HL-60/S4 treated with retinoic acid at 250 ng/mL for 4 days and 3 days (cell line): Measurements from ENCODE around the gene OTOP2.
"Not testable (repeated sequence)": the region's sequence is repeated elsewhere in the genome, so short reads cannot be mapped to it uniquely, and the experiment has no call there.

Experiments used
- in situ Hi-C: fragments of 300-500 bp; cut with MboI; formaldehyde crosslinking; loops from 2 replicates; pipeline ENCODE4 v1.7.0; 2022; ENCODE audit warnings: low sequenced_read_pairs

The OTOP2 gene

GRCh38 chr17:74901353-74902135 lies 22.5 kb upstream of the OTOP2 start:
- in situ Hi-C loops, result no loop called here

DNA sequence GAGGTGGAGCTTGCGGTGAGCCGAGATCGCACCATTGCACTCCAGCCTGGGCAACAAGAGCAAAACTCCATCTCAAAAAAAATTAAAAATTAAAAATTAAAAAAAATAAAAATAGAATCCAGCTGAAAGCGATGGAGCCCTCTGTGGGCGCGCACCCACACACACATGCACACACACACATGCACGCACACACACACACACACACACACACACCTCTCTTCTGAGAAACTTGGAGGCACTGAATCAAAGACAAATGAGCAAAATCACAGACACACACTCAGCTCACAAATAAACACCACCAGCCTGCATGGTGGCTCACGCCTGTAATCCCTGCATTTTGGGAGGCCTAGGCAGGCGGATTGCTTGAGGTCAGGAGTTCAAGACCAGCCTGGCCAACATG lies 21.0 kb upstream of the OTOP2 start:
- in situ Hi-C loops, result no loop called here

DNA sequence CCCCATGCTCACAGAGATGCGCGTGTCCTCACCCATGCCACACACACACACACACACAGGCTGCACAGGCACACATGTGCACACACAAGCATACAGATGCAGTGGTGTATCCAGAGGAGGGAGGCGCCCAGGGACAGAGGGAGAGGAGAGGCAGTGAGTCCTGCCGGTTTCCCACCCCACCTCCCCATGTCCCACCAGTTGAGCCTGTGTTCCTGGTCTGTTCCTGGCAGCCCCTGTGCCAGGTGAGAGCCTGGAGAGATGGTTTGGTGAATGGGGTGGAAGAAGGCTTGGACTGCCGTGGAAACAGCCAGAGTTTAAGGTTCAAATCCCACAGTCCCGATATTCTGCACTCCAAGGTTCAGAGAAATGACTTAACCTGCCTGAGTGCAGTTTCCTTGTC lies 20.4 kb upstream of the OTOP2 start:
- in situ Hi-C loops, result no loop called here

DNA sequence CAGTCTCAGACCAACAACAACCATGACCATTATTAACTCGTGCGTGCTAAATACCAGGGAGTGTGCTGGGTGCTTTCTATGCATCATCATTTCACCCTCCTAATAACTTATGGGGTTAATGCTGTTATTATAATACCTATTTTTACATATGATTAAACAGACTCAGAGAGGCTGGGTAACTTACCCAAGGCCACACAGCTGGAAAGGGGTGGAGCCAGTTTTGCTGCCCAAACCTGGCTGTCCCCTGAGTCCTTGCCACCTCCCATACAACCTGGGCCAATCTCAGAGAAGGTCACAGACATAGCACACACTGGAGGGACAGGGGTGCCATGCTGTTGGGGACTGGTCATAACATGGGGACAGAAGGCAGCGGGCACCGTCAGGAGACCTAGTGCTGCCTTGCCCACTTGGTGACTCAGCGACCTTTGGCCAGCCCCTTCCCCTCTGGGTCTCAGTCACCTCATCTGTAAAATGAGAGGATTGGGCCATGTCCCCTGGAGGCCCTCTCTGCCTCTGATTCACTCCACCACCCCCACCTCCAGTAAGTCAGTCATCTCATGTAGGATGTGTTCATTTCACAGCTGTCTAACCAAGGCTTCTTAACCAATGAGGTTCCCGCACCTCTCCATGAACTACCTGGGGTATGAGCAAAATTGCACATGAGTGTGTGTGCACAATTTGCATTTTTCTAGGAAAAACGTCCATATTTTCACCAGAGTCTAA lies 19.2 kb upstream of the OTOP2 start:
- in situ Hi-C loops, result no loop called here

DNA sequence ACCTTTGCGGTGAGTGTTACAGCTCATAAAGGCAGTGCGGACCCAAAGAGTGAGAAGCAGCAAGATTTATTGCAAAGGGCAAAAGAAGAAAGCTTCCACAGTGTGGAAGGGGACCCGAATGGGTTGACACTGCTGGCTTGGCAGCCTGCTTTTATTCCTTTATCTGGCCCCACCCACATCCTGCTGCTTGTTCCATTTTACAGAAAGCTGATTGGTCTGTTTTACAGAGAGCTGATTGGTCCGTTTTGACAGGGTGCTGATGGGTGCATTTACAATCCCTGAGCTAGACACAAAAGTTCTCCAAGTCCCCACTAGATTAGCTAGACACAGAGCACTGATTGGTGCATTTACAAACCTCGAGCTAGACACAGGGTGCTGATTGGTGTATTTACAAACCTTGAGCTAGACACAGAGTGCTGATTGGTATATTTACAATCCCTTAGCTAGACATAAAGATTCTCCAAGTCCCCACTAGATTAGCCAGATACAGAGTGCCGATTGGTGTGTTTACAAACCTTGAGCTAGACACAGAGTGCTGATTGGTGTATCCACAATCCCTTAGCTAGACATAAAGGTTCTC lies 17.8 kb upstream of the OTOP2 start:
- in situ Hi-C loops, result not testable (repeated sequence)

GRCh38 chr17:74907012-74907411 lies 17.1 kb upstream of the OTOP2 start:
- in situ Hi-C loops, result no loop called here

GRCh38 chr17:74909097-74909496 lies 15.0 kb upstream of the OTOP2 start:
- in situ Hi-C loops, result not testable (repeated sequence)

DNA sequence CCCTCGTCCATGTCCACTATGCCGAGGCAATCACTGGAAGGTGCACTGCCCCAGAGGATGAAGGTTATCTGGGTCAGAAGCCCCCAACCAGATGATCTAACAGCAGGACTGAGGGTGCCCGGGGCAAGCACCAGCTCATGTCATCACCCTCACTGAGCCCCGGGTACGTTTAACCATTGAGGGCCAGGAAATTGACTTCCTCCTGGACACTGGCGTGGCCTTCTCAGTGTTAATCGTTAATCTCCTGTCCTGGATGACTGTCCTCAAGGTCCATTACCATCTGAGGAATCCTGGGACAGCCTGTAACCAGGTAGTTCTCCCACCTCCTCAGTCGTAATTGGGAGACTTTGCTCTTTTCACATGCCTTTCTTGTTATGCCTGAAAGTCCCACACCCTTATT lies 12.7 kb upstream of the OTOP2 start:
- in situ Hi-C loops, result not testable (repeated sequence)

- in situ Hi-C loops, result no loop called here
These were observed 7.8 kb upstream of the OTOP2 start for GRCh38 chr17:74916136-74916850.

DNA sequence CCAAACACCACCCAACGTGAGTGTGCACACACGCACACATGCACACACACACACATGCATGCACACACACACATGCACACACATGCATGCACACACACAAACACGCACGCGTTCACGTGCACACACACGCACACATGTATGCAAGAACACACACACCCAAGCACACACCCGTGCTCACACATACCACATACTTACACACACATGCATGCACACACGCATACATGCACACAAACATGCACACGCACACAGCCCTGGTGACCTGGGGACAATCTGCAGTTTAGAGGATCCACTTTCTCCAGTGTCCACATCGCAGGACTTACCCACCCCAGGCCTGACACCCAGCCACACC lies 7.2 kb upstream of the OTOP2 start:
- in situ Hi-C loops, result no loop called here

GRCh38 chr17:74917430-74917829 lies 6.6 kb upstream of the OTOP2 start:
- in situ Hi-C loops, result no loop called here

DNA sequence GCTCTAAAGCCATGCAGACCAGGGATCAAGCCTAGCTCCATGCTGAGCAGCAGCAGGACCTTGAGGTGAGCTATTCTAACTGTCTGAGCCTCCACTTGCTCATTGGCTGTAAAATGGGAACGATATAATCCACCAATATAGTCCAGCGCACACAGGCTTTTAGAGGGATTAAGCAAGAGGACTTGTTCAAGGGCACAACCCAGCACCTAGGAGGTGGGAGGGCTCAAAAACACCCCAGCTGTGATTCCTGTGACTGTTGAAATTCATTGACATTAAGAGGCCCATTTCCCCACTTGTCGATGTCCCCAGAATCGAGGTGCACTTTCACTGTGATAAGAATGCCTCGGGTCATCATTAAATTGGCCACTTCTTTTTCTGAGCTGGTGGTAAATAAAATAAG lies 5.2 kb upstream of the OTOP2 start:
- in situ Hi-C loops, result no loop called here

GRCh38 chr17:74919440-74920305 lies 4.4 kb upstream of the OTOP2 start:
- in situ Hi-C loops, result no loop called here

GRCh38 chr17:74920306-74920620 lies 3.8 kb upstream of the OTOP2 start:
- in situ Hi-C loops, result no loop called here

DNA sequence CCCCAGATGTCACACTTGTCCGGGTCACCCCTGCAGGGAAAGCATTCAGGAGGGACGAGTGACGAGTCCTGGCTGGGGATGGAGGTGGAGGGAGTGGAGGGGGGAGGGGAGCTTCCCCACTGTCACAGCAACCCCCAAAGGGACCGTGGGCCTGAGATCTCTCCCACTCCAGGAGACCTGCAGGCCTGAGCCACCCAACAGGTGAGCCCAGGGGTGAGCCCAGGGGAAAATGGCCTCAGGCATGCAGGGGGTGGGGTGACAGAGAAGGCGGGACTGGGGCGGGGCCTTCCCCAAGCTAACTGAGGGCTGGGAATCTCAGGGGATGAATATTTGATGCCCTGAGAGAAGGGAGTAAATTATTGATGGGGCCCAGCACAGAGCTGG lies 3.4 kb upstream of the OTOP2 start:
- in situ Hi-C loops, result no loop called here

- in situ Hi-C loops, result no loop called here
These were observed 2.9 kb upstream of the OTOP2 start for GRCh38 chr17:74921026-74921681.

DNA sequence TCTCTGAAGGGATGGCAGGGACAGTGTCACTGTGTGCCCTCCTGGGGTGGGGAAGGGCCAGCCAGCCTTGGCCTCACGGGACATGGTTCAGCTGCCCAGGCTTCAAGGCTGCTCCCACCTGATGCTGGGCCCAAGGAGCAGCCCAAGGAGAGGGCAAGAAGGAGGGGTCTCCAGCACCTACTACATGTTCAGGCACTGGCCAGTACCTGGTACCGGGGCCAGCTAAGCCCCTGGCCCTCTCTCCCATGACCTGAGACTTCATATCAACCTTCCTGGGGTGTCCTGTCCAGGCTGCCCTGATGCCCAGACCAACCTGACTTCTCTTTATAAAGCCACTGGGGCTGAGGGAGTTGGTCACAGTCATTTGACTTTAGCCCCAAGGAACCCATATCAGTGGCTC lies 2.3 kb upstream of the OTOP2 start:
- in situ Hi-C loops, result no loop called here

- in situ Hi-C loops, result no loop called here
These were observed 1.9 kb upstream of the OTOP2 start for GRCh38 chr17:74922172-74922571.

DNA sequence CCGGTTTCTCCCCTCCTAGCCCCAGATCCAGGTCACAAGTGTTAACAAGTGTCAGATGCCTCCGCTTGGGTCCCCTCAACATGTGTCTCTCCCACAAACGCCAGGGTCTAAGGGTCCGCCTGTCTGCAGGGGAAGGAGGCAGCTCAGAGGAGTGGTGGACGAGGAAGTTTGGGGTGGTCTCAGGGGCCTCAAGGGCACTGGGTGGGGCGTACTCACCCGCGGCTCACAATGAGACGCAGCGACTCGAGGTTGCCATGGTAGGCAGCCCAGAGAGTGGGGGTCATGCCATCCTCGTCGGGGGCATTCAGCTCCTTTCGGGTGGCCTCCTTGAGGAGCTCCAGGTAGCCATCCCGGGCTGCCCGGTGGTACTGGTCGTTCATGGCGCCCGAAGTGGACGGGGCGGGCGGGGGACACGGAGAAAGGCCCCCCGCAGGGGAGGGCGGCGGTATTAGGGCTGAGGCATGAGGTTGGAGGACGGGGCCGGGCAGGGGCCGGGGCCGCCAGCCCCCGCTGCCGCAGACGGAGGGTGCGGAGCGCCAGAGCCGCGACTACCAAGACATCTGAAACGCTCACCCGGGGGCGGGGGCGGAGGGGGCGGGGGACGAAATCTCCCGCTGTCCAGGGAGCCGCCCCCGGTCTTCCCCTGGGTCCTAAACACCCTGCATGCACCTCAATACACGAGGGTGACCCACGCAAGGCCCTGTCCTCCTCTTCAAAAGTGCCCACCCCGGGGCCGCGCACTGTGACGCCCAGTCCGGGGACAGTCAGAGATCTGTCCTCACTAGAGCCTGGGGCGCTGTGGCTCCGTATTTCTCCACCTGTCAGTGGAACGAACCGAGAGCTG lies 1.2 kb upstream of the OTOP2 start, which contains the start of gene USH1G:
TSS of gene USH1G (minus strand) at position 562 of the 844 bp plus-strand sequence. CDS start at position 380, 182 bp downstream.
- in situ Hi-C loops, result no loop called here
